Calu3 (cell line): Measurements from ENCODE around the gene KCNJ10. TPM values are rescaled to one million over a fixed set of nuclear protein-coding genes. Genes with fewer than 3 reads are reported as not detected.

Experiments
- BruUV-seq: library from RNA; stranded (reverse); fragments of 400-500 nt; replicated peaks from 2 replicates; lab custom pipeline; 2021; lab: Mats Ljungman, UMichigan
- CTCF ChIA-PET: fragments of 300-600 bp; sonication (Branson Sonifier 250); formaldehyde crosslinking; loops from one replicate; lab custom pipeline; 2022; ENCODE audit warnings: antibody characterized with exemption; lab: Charles Lee
- DNase-seq: peaks from one replicate; pipeline ENCODE4 v3.0.0; 2022
- H3K27ac Mint-ChIP-seq: one replicate; pipeline ENCODE4 v1.8.0; 2022; ENCODE audit warnings: mixed read lengths; ENCODE audit not compliant: unreplicated experiment
- H3K27me3 Mint-ChIP-seq: one replicate; pipeline ENCODE4 v1.8.0; 2022; ENCODE audit warnings: mixed read lengths; ENCODE audit not compliant: unreplicated experiment
- H3K36me3 Mint-ChIP-seq: one replicate; pipeline ENCODE4 v1.8.0; 2022; ENCODE audit warnings: mild to moderate bottlenecking, moderate library complexity, mixed read lengths; ENCODE audit not compliant: insufficient read depth, unreplicated experiment
- H3K4me1 Mint-ChIP-seq: one replicate; pipeline ENCODE4 v1.8.0; 2022; ENCODE audit warnings: mild to moderate bottlenecking, low read depth, mixed read lengths; ENCODE audit not compliant: unreplicated experiment
- H3K4me3 Mint-ChIP-seq: one replicate; pipeline ENCODE4 v1.8.0; 2022; ENCODE audit warnings: mild to moderate bottlenecking, low read depth, moderate library complexity, mixed read lengths; ENCODE audit not compliant: unreplicated experiment
- H3K9me3 Mint-ChIP-seq: one replicate; pipeline ENCODE4 v1.8.0; 2022; ENCODE audit warnings: low read depth, mixed read lengths; ENCODE audit not compliant: unreplicated experiment
- intact Hi-C: fragments of 100-400 bp; cut with micrococcal nuclease; formaldehyde crosslinking; loops from one replicate; pipeline ENCODE4 v1.10.0; 2022; ENCODE audit not compliant: unreplicated experiment
- total RNA-seq: library from RNA; stranded (reverse); gene quantifications from 2 replicates; pipeline ENCODE4 v1.2.3, GENCODE V29; 2022
- TF ChIP-seq, protein P1 (sequence below): fragments of 200-600 bp; IDR thresholded peaks from one replicate; pipeline ENCODE4 v1.8.0; 2022; ENCODE audit warnings: antibody characterized with exemption; ENCODE audit not compliant: unreplicated experiment

Gene KCNJ10
- total RNA-seq, 1 experiment from 2014 or later, result not detected

DNA sequence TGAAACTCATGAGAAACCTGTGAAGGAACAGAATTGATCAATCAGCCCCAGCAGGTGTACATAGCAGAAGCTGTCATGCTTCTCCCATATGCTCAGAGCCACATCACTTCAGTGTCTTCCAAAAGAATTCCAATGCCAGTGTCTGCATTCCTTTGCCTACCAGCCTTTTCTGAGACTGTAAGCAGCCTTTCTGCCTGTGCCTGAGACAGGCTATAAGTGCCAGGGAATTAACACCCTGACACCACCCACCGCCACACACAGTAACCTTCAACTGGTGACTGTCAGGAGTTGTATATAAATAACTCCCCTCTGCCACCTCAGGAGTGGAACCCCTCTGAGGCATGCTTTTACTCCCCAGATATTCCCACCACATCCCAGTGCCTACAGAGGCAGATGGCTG, 77.8 kb downstream of the KCNJ10 start:
- Mint-ChIP-seq H3K36me3 (no peaks in the 10 kb centered on the region), H3K4me1 (peaks cover 9% of the 10 kb centered on the region), H3K27ac (no peak overlapping the region), H3K4me3 (no peak overlapping the region), H3K27me3 (peaks cover 28% of the 10 kb centered on the region), H3K9me3 (no peaks in the 10 kb centered on the region)
- intact Hi-C loops, result no loop called here
- no peak for DNase-seq
- BruUV-seq, result no TSS peak
- TF ChIP-seq, protein P1, sequence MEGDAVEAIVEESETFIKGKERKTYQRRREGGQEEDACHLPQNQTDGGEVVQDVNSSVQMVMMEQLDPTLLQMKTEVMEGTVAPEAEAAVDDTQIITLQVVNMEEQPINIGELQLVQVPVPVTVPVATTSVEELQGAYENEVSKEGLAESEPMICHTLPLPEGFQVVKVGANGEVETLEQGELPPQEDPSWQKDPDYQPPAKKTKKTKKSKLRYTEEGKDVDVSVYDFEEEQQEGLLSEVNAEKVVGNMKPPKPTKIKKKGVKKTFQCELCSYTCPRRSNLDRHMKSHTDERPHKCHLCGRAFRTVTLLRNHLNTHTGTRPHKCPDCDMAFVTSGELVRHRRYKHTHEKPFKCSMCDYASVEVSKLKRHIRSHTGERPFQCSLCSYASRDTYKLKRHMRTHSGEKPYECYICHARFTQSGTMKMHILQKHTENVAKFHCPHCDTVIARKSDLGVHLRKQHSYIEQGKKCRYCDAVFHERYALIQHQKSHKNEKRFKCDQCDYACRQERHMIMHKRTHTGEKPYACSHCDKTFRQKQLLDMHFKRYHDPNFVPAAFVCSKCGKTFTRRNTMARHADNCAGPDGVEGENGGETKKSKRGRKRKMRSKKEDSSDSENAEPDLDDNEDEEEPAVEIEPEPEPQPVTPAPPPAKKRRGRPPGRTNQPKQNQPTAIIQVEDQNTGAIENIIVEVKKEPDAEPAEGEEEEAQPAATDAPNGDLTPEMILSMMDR, result no peak
- CTCF ChIA-PET, result interaction anchor here (1.6 kb wide), 1 partner anchor 27 kb away, joined by 4 read pairs; no protein-coding TSS in a partner anchor

DNA sequence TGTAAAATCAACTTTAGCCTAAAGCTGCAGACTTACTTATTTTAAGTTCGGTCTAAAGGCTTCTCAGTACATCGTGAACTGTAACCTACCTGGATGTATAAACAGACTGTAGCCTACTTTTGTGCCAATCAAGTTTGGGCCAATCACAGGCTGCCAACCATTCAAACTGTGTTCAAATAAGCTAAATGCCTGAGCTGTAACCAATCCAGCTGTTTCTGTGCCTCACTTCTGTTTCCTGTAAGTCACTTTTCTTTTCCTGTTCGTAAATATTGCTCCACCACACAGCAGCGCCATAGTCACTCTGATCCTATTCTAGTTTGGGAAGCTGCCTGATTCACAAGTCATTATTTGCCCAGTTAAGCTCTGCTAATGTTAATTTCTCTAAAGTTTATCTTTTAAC, 78.4 kb downstream of the KCNJ10 start:
- H3K9me3 Mint-ChIP-seq, result no peaks in the 10 kb centered on the region
- H3K27ac Mint-ChIP-seq, result no peak overlapping the region
- CTCF ChIA-PET, result interaction anchor here (1.6 kb wide), 1 partner anchor 26 kb away, joined by 4 read pairs; no protein-coding TSS in a partner anchor
- peaks cover 25% of the 10 kb centered on the region for H3K27me3 Mint-ChIP-seq
- H3K36me3 Mint-ChIP-seq, result no peaks in the 10 kb centered on the region
- TF ChIP-seq, protein P1, result no peak
- BruUV-seq, result no TSS peak
- peaks cover 3% of the 10 kb centered on the region for H3K4me1 Mint-ChIP-seq
- DNase-seq, result no peak
- no peak overlapping the region for H3K4me3 Mint-ChIP-seq
- intact Hi-C loops, result no loop called here

DNA sequence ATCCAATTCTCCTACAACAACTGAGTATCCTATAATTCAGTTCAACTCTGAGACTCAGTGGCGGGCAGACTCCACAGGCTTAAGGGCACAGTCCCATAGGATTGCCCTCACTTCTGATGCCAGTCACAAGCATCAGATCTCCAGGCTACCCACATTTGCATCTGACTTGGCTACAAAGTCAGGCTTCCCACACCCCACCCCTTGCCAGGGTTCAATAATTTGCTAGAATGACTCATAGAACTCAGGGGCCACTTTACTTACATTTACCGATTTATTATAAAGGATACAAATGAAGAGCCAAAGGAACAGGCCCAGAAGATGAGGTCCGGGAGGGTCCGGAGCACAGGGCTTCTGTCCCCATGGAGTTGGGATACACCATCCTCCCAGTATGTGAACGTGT, 80.0 kb downstream of the KCNJ10 start:
- CTCF ChIA-PET, result no interaction called here
- no TSS peak for BruUV-seq
- TF ChIP-seq, protein P1, result no peak
- intact Hi-C loops, result no loop called here
- no peak for DNase-seq
- Mint-ChIP-seq H3K36me3 (no peaks in the 10 kb centered on the region), H3K27ac (no peak overlapping the region), H3K4me1 (no peaks in the 10 kb centered on the region), H3K27me3 (peaks cover 21% of the 10 kb centered on the region), H3K9me3 (no peaks in the 10 kb centered on the region), H3K4me3 (no peak overlapping the region)

DNA sequence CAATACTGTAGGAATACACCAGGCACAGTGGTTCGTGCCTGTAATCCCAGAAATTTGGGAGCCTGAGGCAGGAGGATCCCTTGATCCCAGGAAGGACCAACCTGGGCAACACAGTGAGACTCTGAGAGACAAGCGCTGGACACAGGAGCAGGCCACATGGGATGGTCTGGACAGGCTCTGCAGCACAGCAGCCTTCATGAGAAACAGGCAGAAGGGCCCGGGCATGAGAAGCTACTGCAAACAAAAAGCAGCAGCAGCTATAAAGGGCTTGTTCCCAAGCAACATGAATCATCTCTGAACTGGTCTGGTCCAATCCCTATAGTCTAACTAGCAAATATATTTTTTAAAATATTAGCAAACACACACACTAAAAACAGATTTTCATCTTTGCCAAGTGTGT, 80.4 kb downstream of the KCNJ10 start:
- Mint-ChIP-seq H3K4me1 (no peaks in the 10 kb centered on the region), H3K27ac (no peak overlapping the region), H3K9me3 (no peaks in the 10 kb centered on the region), H3K4me3 (no peak overlapping the region), H3K36me3 (no peaks in the 10 kb centered on the region), H3K27me3 (peaks cover 25% of the 10 kb centered on the region)
- intact Hi-C loops, result no loop called here
- TF ChIP-seq, protein P1, result no peak
- CTCF ChIA-PET, result no interaction called here
- DNase-seq, result no peak
- BruUV-seq, result no TSS peak
